ENCODE results near the gene SAMD4A.

Gene SAMD4A

DNA sequence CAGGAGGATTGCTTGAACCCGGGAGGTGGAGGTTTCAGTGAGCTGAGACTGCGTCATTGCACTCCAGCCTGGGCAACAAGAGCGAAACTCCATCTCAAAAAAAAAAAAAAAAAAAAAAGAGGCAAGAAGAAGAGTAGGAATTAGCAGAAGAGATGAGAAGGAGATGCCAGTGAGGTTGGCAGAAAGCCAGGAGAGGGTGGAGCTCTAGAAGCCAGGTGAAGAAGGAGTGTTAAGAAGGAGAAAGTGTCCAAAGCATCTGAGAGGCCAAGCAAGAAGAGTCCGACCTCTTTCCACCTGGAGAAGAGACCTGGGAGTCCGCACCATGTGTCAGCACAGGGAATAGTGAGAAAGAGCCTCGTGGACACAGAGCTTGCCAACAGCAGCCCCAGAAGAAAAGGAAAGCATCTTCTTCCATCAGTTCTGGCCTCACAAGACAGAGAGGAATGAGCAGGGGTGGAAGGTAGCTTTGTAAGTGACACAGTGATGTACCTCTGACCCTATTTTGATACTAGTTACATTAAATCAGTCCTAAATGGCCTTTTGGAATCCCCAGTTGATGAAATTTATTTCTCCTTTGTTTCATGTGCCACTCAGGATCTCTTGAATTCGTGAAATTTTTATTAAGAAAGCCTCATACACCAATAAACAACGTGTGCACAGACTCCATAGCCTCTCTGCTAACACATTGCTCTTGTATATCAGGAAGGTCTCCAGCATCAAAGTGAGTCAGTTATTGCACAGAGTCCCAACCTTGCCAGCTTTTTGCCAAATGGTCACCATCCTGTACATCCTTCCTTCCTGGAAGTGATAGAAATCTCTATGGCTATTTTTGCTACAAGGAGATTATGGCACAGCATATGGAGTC lies 70.6 kb downstream of the SAMD4A start:
- no peak for DNase-seq

DNA sequence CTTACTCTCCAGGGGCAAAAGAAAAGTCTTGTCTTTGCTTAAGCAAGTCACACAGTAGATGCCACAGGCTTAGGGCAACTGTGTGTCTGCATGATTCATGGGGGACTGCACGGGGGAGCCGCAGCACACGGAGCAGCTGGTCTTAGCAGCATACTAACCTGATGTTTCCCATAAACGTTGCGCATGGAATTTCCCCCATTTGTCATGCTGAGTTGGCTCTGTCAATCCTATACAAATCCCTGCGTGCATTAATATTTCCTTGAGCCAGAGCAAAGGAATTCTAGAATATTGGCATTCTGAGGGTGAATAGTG lies 71.2 kb downstream of the SAMD4A start:
- DNase-seq, result peak; percentile 46

DNA sequence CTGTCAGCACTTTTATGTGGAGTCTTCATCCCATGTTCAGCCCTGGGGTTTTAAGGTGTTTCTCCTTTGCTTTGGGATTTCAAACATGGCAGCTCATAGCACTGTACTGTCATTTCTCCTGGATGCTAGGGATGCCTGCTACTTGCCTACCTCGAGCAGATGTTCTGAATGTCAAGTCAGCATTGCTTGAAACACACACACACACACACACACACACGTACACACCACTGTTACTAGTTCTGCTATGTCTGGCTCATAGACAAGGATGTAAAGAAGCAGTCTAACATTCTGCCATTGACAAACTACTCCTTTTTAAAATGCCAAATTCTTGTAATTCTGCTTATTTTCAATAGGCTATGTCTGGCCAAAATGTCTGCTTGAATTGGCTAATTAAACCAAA lies 72.7 kb downstream of the SAMD4A start:
- no peak for DNase-seq

DNA sequence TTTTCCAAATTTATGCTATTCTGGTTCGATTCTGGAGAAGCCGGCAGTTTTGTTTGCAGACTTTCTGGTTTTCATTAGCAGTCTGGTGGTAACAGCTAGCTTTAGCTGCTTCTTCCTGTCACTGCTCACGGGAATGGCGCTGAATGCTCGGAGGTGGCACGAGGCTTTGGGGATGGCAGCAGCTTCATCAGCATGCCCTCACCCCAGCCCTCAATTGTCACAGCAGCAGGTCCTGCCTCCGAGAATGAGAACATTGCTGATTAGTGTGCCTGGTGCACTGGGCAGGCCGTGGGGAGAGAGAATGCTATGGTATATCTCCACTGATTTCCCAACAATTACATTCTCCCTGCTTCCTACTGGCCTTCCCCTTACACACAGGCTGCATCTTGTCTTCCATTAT lies 73.6 kb downstream of the SAMD4A start:
- no peak for DNase-seq

DNA sequence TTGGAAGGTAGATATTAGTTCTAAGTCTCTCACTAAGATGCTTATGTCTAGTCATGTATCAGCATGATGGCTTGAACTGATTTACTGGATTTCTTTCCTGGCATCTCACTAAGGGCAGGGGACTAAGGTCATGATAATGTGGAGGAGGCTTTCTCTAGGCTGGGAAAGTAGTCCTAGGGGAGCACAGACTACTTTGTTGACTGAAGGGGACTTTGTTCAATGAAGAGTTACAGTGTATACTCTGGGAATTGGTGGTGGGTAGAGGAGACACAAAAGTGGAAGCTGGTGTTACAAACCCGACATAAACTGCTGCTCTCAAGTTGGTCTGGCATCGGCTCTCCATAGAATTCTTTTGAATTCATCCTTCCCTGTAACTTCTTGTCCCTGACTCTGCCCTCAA lies 75.2 kb downstream of the SAMD4A start:
- no peak for DNase-seq

DNA sequence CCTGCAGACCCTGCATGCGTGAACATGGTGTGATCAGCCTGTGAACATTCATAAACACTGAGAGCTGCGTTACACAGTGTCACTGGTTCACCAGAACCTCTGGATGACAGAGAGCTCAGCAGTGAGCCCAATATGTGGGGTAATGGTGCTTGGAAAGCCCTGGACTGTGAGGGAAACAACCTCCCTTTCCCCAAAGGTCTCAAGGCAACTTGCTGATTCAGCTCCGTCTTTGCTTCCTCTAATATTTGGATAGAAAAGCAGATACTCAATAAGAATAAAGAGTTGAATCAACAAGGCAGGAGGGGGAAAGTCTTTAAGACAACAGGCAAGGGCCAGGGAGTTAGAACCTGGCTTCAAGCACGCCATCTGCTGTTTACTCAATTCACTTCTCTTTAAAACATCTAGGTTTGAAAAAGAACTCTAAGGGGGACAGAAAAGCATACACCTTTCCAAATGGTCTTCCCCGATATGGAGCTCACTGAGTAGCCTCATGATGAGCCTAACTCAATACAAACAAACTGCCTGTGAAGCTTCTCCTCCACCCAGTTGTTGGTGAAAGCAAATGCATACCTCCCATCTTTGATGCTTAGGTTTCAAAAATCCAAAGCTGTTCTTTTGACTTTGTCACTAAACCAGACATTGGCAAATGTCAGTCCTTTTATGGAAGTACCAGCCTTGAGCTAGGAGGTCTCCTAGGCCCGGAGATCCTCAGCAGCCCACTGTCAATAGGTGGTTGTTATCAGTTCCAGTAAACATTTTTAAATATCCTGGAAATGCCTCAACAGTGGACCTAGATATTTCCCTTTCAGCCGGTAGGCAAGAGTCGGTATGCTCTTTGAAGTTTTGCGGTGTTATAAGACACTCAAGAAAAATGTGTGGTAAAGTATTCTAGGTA lies 76.1 kb downstream of the SAMD4A start:
- no peak for DNase-seq

DNA sequence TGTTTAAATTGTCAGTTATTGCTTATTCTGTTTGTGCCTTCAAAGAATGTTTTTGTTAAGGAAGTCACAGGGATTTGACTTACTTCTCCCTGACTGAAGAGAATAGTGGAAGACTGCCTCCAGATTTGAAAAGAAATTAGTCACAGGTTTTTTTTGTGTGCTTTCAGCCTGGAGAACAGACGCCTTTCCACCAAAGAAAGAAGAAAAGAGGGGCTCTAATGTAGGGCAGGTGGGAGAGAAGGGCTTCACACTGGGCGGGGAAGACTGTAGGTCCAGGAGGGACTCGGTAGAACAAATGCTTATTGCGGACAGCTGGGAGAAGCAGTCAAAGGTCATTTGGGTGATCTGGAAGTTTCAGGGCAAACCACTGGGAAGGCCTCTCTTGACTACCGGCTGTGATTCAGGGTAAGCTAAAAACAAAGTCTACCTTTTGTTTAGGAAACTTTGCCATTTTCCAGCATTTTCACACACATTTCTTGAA lies 76.8 kb downstream of the SAMD4A start:
- no peak for DNase-seq

DNA sequence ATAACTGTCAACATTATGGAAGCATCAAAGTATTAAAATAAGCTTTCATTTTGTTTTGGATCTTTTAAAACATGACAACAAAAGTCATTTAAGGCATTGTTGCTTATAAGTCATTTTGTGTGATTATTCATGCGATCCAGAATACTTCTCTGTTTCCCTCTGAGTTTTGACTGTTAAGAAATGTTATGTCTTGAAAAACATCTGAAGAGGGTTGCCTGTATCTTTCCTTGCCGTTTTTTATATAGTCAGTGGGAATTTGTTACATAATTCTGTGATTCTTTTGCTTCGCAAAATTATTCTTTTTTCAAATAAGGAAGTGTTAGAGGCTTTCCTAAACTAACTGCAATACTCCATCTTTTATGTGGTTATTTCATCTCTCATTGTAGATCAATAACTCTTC lies 78.7 kb downstream of the SAMD4A start:
- DNase-seq, result no peak

DNA sequence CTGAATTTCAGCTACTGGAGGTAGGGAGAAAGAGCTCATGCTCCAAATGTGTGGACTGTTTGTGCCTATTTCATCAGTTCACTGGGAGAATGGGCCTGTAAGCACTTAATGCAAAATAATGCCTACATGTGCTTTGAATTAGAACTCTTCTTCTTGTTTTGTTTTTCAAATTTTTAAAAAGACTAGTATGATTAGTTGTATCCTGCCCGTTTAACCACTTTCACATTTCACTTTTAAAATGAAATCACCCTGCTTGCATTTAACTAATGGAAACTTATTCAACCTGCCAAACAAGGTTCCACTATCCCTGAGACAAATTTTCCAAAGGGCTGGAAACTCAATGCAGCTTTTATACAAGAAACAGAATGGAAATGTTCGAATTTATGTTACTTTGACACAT lies 79.7 kb downstream of the SAMD4A start:
- no peak for DNase-seq

DNA sequence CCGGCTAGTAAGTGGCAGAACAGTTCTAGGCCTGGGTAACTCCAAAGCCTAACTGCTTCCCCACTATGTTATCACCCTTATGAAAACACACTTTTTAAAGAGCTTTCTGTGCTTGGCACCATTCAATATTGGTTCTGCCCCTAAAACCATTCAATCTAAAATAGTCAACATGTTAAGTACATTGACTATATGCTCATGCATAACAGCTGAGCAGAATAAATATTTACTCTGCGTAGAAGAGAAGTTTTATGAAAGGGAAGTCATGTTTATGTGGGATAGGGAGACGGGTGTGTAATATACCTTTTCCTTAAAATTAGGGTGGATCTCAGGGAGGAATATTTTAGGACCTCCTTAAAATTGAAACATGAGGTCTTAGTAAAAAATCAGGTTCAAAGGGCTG lies 80.5 kb downstream of the SAMD4A start:
- no peak for DNase-seq

DNA sequence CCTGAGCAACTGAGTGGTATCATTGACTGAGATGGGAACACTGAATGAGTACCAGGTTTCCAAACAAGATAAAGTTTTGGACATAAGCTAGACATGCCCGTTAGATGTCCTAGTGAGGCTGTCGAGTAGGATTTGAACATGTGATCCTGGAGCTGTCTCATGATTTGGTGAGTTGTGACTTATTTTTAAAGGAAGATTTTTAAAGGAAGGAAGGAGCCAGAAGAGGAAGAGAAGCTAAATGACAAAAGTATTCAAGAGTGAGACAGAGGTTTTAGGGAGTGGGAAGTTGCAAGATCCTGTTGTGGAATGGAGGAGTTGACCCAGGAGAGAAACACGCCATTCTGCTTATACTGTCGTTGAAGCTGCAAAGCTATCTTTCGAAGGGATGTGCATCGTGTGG lies 82.1 kb downstream of the SAMD4A start:
- no peak for DNase-seq

DNA sequence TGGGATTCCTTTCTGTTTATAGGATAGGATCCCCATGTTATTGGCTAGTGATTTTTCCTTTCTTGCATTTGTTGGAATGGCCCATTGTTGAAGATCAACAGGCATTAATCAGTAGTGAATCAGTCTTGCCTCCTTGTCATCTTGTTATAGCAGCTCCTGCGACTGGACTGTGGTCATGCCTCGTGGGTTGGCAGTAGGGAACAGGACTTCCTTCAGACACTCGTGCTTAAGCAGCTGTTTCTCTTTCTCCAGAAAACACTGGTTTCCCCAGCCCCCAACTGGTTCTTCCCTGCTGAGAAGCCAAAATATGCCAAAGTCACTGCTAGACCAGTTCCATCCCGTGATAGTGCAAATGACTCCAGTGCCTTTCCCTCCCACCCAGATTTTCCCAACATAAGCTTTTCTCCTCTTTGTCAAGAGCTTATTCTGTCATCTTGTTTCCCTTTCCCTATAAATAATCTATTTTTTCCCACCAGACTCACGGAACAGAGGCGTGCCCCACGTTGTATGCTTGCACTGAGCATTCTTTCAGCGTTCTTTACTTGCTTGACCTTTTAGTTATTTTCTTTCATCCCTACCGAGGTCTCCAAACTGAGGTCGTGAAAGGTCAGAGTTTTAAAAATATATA lies 83.5 kb downstream of the SAMD4A start:
- DNase-seq, result no peak

DNA sequence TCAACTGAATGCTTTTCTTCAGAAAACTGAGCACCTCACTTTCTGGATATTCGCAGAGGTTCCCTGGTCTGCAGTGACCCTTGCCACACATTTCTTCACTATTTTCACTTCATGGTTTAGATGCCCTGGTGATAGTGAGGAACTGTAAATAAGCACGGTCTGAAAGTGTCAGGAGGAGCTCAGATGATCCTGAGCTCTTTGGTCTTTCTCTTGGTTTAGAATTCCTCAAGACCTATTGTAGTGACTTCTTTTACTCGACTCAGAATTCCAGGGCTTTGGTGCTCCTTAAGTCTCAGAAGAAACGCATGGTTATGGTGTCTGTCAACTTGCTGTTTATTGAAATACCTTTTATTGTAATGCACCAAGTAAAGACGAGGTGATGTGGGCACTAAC lies 84.0 kb downstream of the SAMD4A start:
- no peak for DNase-seq

DNA sequence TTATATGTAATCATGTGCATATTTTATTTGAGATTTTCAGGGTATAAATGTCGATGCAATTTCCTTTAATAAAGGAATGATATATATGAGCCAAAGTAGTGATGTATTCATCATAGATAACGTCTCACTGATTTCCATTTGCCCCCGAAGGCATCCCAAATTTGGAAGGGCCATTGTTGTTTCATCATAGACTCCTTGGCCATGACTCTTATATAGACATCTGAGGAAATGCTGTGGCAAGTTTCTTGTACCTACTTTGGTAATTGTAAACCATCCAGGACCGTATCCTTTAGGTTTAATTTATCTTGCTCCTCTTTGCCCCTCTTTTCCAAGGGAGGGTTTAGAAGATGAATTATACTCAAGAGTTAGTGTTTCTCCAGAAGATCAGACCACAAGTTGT lies 84.7 kb downstream of the SAMD4A start:
- no peak for DNase-seq

DNA sequence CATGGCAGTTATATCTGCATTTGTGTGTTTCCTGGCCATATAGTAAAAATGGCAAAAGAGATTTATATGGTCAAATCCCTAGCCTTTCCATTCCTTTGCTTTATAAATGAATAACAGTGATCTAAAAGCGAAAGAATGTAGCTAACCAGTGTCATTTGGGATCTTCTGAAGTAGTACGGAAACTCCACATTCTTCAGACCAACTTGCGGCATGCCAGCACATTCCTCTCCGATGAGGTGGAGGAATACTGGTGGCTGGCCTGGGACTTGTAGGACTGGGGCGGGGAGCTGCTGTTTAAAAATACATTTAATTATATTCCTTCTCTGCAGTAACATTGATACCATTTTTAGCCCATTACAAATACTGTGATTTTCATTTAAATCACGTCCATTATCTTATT lies 85.3 kb downstream of the SAMD4A start:
- DNase-seq, result no peak

DNA sequence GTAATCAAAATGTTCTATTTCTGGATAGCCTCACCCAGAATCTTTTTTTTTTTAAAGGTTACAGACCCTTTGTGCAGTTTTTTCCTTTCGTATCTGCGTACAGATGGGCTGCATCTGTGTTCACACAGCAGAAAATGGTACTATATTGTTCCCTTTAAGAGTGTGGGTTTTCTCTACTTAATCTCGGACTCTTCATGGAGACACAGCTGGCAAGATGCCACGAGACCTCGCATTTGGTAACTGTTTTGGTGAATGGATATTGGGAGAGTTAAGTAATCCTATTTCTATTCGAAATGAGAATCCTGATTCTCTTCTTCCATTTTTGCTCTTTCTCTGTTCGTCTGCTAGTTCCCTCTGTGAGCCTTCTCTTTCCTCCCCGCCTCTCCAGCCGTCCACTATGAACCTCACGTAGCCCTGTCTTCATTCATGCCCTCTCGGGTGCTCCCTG lies 85.7 kb downstream of the SAMD4A start:
- DNase-seq, result no peak

DNA sequence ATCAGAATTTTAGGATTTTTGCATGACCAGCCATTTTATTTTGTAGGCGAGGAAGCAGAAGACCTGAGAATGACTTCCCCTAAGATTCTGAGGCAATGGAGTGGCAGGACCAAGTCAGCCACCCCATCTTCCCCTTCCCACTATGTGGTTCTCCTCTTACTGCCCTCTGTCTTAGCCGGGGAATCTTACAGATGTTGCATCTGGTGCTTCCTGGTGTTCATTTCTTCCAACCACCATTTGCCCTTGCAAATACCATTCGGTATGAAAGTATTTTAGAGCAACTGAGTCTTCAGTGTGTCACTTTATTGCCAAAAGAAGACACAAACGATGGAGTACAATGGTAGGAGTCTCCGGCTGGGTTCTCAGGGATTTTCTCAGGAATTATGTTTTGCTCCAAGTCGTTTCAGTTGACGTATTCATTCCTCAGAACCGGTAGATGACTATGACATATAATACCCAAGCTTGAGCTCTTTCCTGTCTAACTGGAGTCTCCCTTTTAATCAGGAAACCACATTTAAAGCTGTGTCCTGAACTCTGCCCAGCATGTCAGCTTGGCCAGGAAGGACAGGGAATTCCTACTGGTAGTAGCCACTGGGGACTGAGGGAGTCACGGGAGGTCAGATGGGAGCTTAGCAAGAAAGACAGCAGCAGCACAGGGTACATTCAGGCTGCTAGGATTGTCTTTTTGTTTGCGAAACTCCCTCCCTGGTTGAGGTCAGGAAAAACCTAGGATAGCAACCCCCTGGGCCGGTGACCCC lies 87.0 kb downstream of the SAMD4A start:
- DNase-seq, result no peak

DNA sequence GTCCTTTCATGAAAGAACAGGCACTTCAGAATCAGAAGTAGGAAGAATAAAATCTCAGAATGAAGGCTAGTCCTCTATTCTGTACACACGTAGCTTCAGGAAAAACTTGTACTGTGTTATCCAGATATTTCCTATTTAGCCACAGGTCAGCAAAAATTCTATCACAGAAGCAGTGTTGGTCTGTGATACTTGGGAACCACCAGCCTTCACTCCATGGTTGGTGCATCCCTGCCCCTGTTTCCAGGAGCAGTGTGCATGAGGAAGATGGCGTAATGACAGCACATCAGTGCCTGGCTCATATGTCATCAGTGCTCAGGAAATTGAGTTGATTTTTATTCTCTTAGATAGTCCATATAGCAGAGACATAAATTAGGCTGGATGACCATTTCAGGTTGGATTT lies 87.7 kb downstream of the SAMD4A start:
- DNase-seq, result no peak

DNA sequence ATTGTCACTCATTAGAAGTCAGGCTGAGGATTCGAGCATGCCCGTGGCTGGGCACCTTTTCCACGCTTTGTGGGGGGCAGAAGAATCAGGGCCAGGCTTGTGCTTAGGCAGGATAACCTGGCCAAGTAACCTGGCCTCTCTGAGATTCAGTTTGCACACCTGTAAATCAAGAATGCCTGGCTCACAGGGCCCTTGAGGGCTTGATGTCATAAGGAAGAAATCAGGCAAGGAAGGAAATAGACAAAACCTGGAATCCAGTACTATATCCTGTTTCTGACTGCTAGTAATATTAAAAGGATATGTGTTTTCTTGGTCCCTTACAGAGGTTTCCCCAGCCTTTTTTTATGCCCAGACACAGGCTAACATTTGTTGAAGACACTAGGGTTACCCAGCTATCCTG lies 91.9 kb downstream of the SAMD4A start:
- DNase-seq, result no peak

DNA sequence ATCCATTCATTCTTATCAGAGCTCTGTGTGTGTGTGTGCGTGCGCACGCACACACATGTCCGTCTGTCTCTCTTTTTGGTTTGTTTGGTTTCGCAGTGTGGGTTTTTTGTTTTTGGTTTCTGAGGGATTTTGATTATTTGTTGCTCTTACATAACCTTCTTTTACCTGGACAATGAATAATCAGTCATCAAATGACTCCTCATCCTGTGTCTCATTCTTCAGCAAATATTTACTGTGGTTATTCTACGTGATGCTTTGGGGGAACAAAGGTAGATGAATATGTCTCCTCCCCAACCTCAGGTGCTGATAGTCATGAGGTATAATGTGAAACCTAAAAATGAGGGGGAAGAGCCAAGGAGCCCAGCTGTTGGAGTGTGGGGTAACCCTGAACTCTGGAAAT lies 92.4 kb downstream of the SAMD4A start:
- no peak for DNase-seq

DNA sequence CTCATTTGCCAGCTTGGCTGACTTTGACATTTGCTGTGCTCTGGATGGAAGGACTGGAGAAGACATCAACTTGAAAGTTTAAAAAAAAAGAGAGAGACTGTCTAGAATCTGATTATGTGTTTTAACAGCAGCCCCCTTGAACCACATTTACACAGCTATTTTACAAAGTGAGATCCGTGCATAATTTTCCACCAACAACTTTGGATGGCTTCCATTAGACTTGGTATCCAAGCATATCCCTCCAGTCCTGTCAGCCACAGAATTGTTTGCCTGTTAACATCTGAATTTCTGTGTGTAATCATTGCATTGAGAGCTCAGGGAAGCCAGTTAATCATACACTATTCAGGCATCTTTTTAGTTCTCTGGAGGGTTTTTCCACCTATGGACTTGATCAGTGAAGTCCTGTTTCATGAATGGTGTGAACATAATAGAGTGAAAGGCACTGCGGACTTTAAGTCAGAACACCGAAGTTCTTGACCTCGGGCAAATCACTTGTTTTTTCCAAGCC lies 93.7 kb downstream of the SAMD4A start:
- no peak for DNase-seq

DNA sequence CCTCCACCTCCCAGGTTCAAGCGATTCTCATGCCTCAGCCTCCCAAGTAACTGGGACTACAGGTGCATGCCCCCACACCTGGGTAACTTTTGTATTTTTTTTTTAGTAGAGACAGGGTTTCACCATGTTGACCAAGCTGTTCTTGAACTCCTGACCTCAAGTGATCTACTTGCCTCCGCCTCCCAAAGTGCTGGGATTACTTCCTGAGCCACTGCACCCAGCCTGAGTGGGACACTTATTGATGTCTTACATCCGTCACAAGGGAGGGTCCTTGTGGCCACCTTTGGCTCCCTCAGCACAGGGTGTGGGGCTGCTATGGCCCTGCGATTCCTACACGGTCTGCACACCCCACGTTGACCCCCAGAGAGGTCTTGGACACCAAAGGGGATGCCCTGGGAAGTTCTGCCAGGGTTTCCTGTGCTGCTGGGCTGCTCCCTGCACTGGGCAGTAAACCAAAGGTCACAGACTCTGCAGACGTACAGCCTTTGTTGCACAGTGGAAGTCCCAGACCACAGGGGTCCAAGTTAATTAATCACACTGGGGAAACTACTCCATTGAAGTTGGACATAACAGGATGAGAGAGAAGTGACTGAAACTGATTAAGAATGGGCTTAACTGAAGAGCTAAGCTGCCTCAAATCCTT lies 95.7 kb downstream of the SAMD4A start:
- DNase-seq, result no peak
